Vagina (tissue), 2 donors: ENCODE results near the gene OLFM4. TPM values are rescaled to one million over a fixed set of nuclear protein-coding genes. Genes with fewer than 3 reads are reported as not detected.

Source experiments
- DNase-seq, 2 donors: peaks; one replicate each; pipeline ENCODE4 v3.0.0-alpha.2; 2017; ENCODE audit errors: extremely low spot score in 2 of 2
- H3K27ac ChIP-seq: fragments of 200-600 bp; sonication (generic); one replicate; pipeline ENCODE4 v1.5.1; 2019
- H3K27me3 ChIP-seq: fragments of 200-600 bp; sonication (generic); one replicate; pipeline ENCODE4 v1.5.1; 2019
- H3K36me3 ChIP-seq, 2 donors: fragments of 200-600 bp; sonication (generic); one replicate each; pipeline ENCODE4 v1.5.1; 2017 to 2019
- H3K4me1 ChIP-seq: fragments of 200-600 bp; sonication (generic); one replicate; pipeline ENCODE4 v1.5.1; 2019
- H3K4me3 ChIP-seq, 2 donors: fragments of 200-600 bp; sonication (generic); 1 replicate in 1 of 2; 2 replicates in 1 of 2; pipeline ENCODE4 v1.5.1; 2016 to 2019
- H3K9me3 ChIP-seq: fragments of 200-600 bp; sonication (generic); one replicate; pipeline ENCODE4 v1.5.1; 2019
- CTCF ChIP-seq, 3 experiments: fragments of 450-650 bp in 2 of 3; fragments of 200-600 bp in 1 of 3; sonication (generic) in 1 of 3; IDR thresholded peaks; one replicate each; pipeline ENCODE4 v1.5.1; 2017 to 2019; ENCODE audit warnings: antibody characterized with exemption in 3 of 3, mild to moderate bottlenecking in 2 of 3, moderate library complexity in 2 of 3
- POLR2A ChIP-seq, 2 donors: fragments of 450-650 bp; IDR thresholded peaks; one replicate each; pipeline ENCODE4 v1.6.1; 2017; ENCODE audit warnings: antibody characterized with exemption in 2 of 2, mild to moderate bottlenecking in 2 of 2, moderate library complexity in 2 of 2
- POLR2AphosphoS5 ChIP-seq, 2 donors: sonication (generic); formaldehyde crosslinking; IDR thresholded peaks; one replicate each; pipeline ENCODE4 v1.9.0; 2017; ENCODE audit warnings: antibody characterized with exemption in 2 of 2, mild to moderate bottlenecking in 2 of 2, low read depth in 1 of 2; ENCODE audit not compliant: insufficient read depth in 1 of 2
- intact Hi-C: fragments of 100-400 bp; cut with DNase I; formaldehyde crosslinking; loops from one replicate; pipeline ENCODE4 v1.15.1; 2023
- total RNA-seq: library from RNA; depleted of rRNA; stranded (reverse); fragments of >200 nt; gene quantifications from one replicate; pipeline ENCODE4 v1.2.3, GENCODE V29; 2016

The OLFM4 gene
- total RNA-seq, 1 donor from 2014 or later, result 50.1 TPM

GRCh38 chr13:53042877-53043276, 14.3 kb downstream of the OLFM4 start:
- Histone ChIP-seq H3K4me1 (peaks cover 26% of the 10 kb centered on the region), H3K27me3 (no peaks in the 10 kb centered on the region), H3K4me3 (no peak overlapping the region), H3K36me3 (no peaks in the 10 kb centered on the region), H3K27ac (no peak overlapping the region), H3K9me3 (no peaks in the 10 kb centered on the region)
- DNase-seq, result no peak
- TF ChIP-seq POLR2A (IDR thresholded peaks at IDR 0.05), result no peak
- no peak for TF ChIP-seq POLR2AphosphoS5 (IDR thresholded peaks at IDR 0.05; ENCODE audit: insufficient read depth in 1 of 2, low read depth in 1 of 2)
- TF ChIP-seq CTCF (IDR thresholded peaks at IDR 0.05), result no peak
- intact Hi-C loops, result no loop called here

GRCh38 chr13:53043398-53043797, 14.8 kb downstream of the OLFM4 start:
- Histone ChIP-seq H3K36me3 (no peaks in the 10 kb centered on the region), H3K4me3 (no peak overlapping the region), H3K4me1 (peaks cover 26% of the 10 kb centered on the region), H3K27me3 (no peaks in the 10 kb centered on the region), H3K27ac (no peak overlapping the region), H3K9me3 (no peaks in the 10 kb centered on the region)
- intact Hi-C loops, result no loop called here
- TF ChIP-seq CTCF (IDR thresholded peaks at IDR 0.05) (no peak), POLR2A (IDR thresholded peaks at IDR 0.05) (no peak)
- no peak for DNase-seq

GRCh38 chr13:53045189-53045588, 16.6 kb downstream of the OLFM4 start:
- no peak overlapping the region for H3K4me3 ChIP-seq
- DNase-seq, result no peak
- no peaks in the 10 kb centered on the region for H3K9me3 ChIP-seq
- TF ChIP-seq POLR2AphosphoS5 (IDR thresholded peaks at IDR 0.05; ENCODE audit: insufficient read depth in 1 of 2, low read depth in 1 of 2), result no peak
- TF ChIP-seq CTCF (IDR thresholded peaks at IDR 0.05), result no peak
- TF ChIP-seq POLR2A (IDR thresholded peaks at IDR 0.05), result no peak
- peaks cover 26% of the 10 kb centered on the region for H3K4me1 ChIP-seq
- intact Hi-C loops, result no loop called here
- H3K27me3 ChIP-seq, result no peaks in the 10 kb centered on the region
- H3K27ac ChIP-seq, result no peak overlapping the region
- H3K36me3 ChIP-seq, result no peaks in the 10 kb centered on the region

- H3K36me3 ChIP-seq, result no peaks in the 10 kb centered on the region
- H3K9me3 ChIP-seq, result no peaks in the 10 kb centered on the region
- TF ChIP-seq POLR2A (IDR thresholded peaks at IDR 0.05) (no peak), POLR2AphosphoS5 (IDR thresholded peaks at IDR 0.05; ENCODE audit: insufficient read depth in 1 of 2, low read depth in 1 of 2) (no peak), CTCF (IDR thresholded peaks at IDR 0.05) (no peak)
- H3K4me1 ChIP-seq, result peaks cover 21% of the 10 kb centered on the region
- no peak overlapping the region for H3K27ac ChIP-seq
- H3K4me3 ChIP-seq, result no peak overlapping the region
- intact Hi-C loops, result no loop called here
- H3K27me3 ChIP-seq, result no peaks in the 10 kb centered on the region
- DNase-seq, result no peak
These were observed 20.3 kb downstream of the OLFM4 start for GRCh38 chr13:53048880-53049279.

- intact Hi-C loops, result no loop called here
- H3K27ac ChIP-seq, result no peak overlapping the region
- no peaks in the 10 kb centered on the region for H3K27me3 ChIP-seq
- TF ChIP-seq POLR2A (IDR thresholded peaks at IDR 0.05), result no peak
- no peak for TF ChIP-seq CTCF (IDR thresholded peaks at IDR 0.05)
- no peak for TF ChIP-seq POLR2AphosphoS5 (IDR thresholded peaks at IDR 0.05; ENCODE audit: insufficient read depth in 1 of 2, low read depth in 1 of 2)
- no peak overlapping the region for H3K4me3 ChIP-seq
- no peak for DNase-seq
- H3K36me3 ChIP-seq, result no peaks in the 10 kb centered on the region
- H3K4me1 ChIP-seq, result peaks cover 9% of the 10 kb centered on the region
- no peaks in the 10 kb centered on the region for H3K9me3 ChIP-seq
These were observed 21.5 kb downstream of the OLFM4 start for GRCh38 chr13:53050151-53050550.
